NB4 (cell line): ENCODE results near the gene RFX8.

Experiments
- DNase-seq: peaks from one replicate; pipeline ENCODE4 v3.0.0; 2010; ENCODE audit warnings: low read depth
- H3K4me3 ChIP-seq: one replicate; pipeline ENCODE4 v1.5.1; 2011; ENCODE audit warnings: mild to moderate bottlenecking, low read depth, low read length, moderate library complexity
- MAX ChIP-seq: IDR thresholded peaks from 2 replicates; pipeline ENCODE4 v1.6.1; 2011; ENCODE audit warnings: low read depth, low read length
- MYC ChIP-seq: IDR thresholded peaks from 2 replicates; pipeline ENCODE4 v1.6.1; 2011; ENCODE audit warnings: low read depth, low read length
- POLR2A ChIP-seq: IDR thresholded peaks from 2 replicates; pipeline ENCODE4 v1.6.1; 2011; ENCODE audit warnings: mild to moderate bottlenecking; ENCODE audit not compliant: insufficient read length; ENCODE audit errors: extremely low read depth
- TF ChIP-seq, protein P1 (sequence below): IDR thresholded peaks from one replicate; pipeline ENCODE4 v1.5.1; 2012; ENCODE audit warnings: low read depth, low read length

The RFX8 gene

GRCh38 chr2:101364878-101365277 lies 110.0 kb downstream of the RFX8 start:
- no peak overlapping the region for H3K4me3 ChIP-seq
- DNase-seq: no peak
- TF ChIP-seq, protein P1, sequence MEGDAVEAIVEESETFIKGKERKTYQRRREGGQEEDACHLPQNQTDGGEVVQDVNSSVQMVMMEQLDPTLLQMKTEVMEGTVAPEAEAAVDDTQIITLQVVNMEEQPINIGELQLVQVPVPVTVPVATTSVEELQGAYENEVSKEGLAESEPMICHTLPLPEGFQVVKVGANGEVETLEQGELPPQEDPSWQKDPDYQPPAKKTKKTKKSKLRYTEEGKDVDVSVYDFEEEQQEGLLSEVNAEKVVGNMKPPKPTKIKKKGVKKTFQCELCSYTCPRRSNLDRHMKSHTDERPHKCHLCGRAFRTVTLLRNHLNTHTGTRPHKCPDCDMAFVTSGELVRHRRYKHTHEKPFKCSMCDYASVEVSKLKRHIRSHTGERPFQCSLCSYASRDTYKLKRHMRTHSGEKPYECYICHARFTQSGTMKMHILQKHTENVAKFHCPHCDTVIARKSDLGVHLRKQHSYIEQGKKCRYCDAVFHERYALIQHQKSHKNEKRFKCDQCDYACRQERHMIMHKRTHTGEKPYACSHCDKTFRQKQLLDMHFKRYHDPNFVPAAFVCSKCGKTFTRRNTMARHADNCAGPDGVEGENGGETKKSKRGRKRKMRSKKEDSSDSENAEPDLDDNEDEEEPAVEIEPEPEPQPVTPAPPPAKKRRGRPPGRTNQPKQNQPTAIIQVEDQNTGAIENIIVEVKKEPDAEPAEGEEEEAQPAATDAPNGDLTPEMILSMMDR: no peak
- TF ChIP-seq POLR2A (no peak), MAX (no peak), MYC (no peak)

DNA sequence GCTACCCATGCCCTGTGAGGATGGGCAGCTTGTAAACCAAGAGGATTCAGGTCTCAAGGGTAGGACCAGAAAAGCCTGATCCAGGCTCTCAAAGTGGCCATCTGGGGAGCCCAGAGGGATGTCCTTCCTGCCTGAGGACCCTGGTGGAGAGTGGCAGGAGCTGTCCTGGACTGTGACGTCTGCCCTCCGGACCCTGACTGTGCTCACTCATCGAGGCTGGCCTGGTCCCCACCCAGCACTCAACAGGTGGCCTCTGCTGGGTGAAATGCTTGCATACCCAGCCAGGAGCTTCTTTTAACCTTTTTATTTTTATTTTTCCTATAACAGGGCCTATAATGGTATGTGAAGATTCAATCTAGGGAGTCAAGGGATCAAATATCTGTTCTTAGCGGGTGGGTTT lies 112.1 kb downstream of the RFX8 start:
- no peak overlapping the region for H3K4me3 ChIP-seq
- DNase-seq: no peak
- TF ChIP-seq MYC (no peak), POLR2A (no peak), MAX (no peak)
- TF ChIP-seq, protein P1: no peak

GRCh38 chr2:101362316-101362715 lies 112.6 kb downstream of the RFX8 start:
- DNase-seq: no peak
- TF ChIP-seq POLR2A (no peak), MYC (no peak), MAX (no peak)
- TF ChIP-seq, protein P1: no peak
- H3K4me3 ChIP-seq: no peak overlapping the region

DNA sequence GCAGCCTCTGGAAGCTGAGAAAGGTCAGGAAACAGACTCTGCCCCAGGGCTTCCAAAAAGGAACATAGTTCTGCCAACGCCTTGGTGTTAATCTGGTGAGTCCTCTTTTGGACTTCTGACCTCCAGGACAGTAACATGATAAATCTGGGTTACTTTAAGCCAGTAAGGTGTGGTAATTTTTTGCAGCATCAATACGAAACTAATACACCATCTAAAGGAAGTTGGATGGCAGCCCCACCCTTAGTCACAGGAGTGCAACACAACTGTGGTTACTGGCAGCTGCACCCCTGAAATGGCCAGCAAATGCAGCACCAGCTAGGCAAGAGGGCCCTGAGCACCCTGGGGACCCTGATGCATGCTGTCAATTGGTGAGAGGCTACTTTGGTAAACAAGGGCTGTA lies 113.4 kb downstream of the RFX8 start:
- H3K4me3 ChIP-seq: no peak overlapping the region
- TF ChIP-seq MYC (no peak), POLR2A (no peak), MAX (no peak)
- TF ChIP-seq, protein P1: no peak
- no peak for DNase-seq

GRCh38 chr2:101361121-101361520 lies 113.8 kb downstream of the RFX8 start:
- H3K4me3 ChIP-seq: no peak overlapping the region
- DNase-seq: no peak

More at GRCh38 chr2:101361121-101361520, 113.8 kb downstream of the RFX8 start:
- TF ChIP-seq, protein P1: no peak
- no peak for TF ChIP-seq POLR2A
- no peak for TF ChIP-seq MAX
- TF ChIP-seq MYC: no peak
